B cell (primary cell): ENCODE results near the gene TBX3.

ENCODE experiments used
- EZH2 ChIP-seq: IDR thresholded peaks from 2 replicates; pipeline ENCODE4 v1.6.1; 2012; ENCODE audit warnings: borderline replicate concordance, low read depth, mild to moderate bottlenecking, moderate library complexity, low read length; ENCODE audit not compliant: insufficient read depth, poor library complexity, severe bottlenecking
- TF ChIP-seq, protein P1 (sequence below): fragments of 200-600 bp; IDR thresholded peaks from one replicate; pipeline ENCODE4 v1.8.0; 2022; ENCODE audit warnings: antibody characterized with exemption, mild to moderate bottlenecking

- TF ChIP-seq, protein P1, sequence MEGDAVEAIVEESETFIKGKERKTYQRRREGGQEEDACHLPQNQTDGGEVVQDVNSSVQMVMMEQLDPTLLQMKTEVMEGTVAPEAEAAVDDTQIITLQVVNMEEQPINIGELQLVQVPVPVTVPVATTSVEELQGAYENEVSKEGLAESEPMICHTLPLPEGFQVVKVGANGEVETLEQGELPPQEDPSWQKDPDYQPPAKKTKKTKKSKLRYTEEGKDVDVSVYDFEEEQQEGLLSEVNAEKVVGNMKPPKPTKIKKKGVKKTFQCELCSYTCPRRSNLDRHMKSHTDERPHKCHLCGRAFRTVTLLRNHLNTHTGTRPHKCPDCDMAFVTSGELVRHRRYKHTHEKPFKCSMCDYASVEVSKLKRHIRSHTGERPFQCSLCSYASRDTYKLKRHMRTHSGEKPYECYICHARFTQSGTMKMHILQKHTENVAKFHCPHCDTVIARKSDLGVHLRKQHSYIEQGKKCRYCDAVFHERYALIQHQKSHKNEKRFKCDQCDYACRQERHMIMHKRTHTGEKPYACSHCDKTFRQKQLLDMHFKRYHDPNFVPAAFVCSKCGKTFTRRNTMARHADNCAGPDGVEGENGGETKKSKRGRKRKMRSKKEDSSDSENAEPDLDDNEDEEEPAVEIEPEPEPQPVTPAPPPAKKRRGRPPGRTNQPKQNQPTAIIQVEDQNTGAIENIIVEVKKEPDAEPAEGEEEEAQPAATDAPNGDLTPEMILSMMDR = no peak
- TF ChIP-seq EZH2 = no peak
Measured at GRCh38 chr12:114659084-114659483, 24.9 kb downstream of the TBX3 start.
